Uterus (tissue), 4 donors: ENCODE data around the gene C1R. TPM values are rescaled to one million over a fixed set of nuclear protein-coding genes. Genes with fewer than 3 reads are reported as not detected.

ENCODE experiments used
- DNase-seq, 2 donors: peaks; one replicate each; pipeline ENCODE4 v3.0.0-alpha.2; 2019 to 2020
- H3K27ac ChIP-seq, 2 donors: fragments of 200-600 bp; sonication (generic); 1 replicate in 1 of 2; 2 replicates in 1 of 2; pipeline ENCODE4 v1.5.1; 2016 to 2018
- H3K27me3 ChIP-seq, 2 donors: fragments of 200-600 bp; sonication (generic); one replicate each; pipeline ENCODE4 v1.5.1; 2018 to 2019; ENCODE audit warnings: control low read depth in 1 of 2
- H3K36me3 ChIP-seq, 2 donors: fragments of 200-600 bp; sonication (generic); one replicate each; pipeline ENCODE4 v1.5.1; 2019; ENCODE audit warnings: control low read depth in 1 of 2
- H3K4me1 ChIP-seq, 2 donors: fragments of 200-600 bp; sonication (generic); one replicate each; pipeline ENCODE4 v1.5.1; 2018 to 2019; ENCODE audit warnings: control low read depth in 1 of 2
- H3K4me3 ChIP-seq, 2 donors: fragments of 200-600 bp; sonication (generic); 1 replicate in 1 of 2; 2 replicates in 1 of 2; pipeline ENCODE4 v1.5.1; 2018 to 2019; ENCODE audit warnings: mild to moderate bottlenecking in 1 of 2
- H3K9me3 ChIP-seq, 2 donors: fragments of 200-600 bp; sonication (generic); one replicate each; pipeline ENCODE4 v1.5.1; 2019; ENCODE audit warnings: control low read depth in 1 of 2
- CTCF ChIP-seq, 4 experiments: fragments of 200-600 bp in 2 of 4; fragments of 450-650 bp in 2 of 4; sonication (generic) in 2 of 4; IDR thresholded peaks; one replicate each; pipeline ENCODE4 v1.5.1; 2016 to 2019; ENCODE audit warnings: antibody characterized with exemption in 4 of 4, mild to moderate bottlenecking in 2 of 4, moderate library complexity in 1 of 4
- POLR2A ChIP-seq, 2 donors: fragments of 450-650 bp; IDR thresholded peaks; one replicate each; pipeline ENCODE4 v1.6.1; 2016; ENCODE audit warnings: antibody characterized with exemption in 2 of 2, mild to moderate bottlenecking in 1 of 2, moderate library complexity in 1 of 2
- intact Hi-C: fragments of 100-400 bp; cut with DNase I; formaldehyde crosslinking; loops from one replicate; pipeline ENCODE4 v1.15.1; 2023; ENCODE audit warnings: low total_unique reads
- total RNA-seq, 4 donors: library from RNA; depleted of rRNA in 3 of 4; stranded (reverse); fragments of >200 nt in 3 of 4; gene quantifications; one replicate each; pipeline versions ENCODE4 v1.1.0 to v1.2.4, GENCODE V29; 2014 to 2023
- donor health status: DM: yes; HTN: yes; CAD: no.

The C1R gene
- total RNA-seq, 4 donors from 2014 or later = 128 to 571 (median 411) TPM

DNA sequence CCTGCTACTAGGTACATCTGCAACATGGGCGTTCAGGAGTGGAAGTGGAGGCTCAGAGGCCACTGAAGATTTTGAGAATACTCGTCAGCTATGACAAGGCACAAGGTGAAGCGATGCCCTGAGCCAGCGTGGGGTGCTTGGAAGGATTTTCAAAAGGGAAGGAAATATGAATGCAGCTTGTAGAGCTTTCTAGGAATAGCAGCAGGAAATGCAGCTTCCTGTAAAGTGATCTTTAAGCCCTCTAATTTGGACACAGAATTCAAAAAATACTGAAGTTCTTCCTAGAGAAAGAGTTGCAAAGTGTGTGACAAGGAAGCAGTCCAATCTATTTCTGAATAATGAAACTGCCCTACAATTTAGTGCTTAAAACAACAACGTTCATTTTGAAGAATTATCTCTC lies 44.9 kb downstream of the C1R start:
- no peak for DNase-seq
- H3K36me3 ChIP-seq = no peaks in the 10 kb centered on the region
- no peak overlapping the region for H3K27ac ChIP-seq
- H3K4me1 ChIP-seq = no peaks in the 10 kb centered on the region
- no peaks in the 10 kb centered on the region for H3K27me3 ChIP-seq
- H3K4me3 ChIP-seq = no peak overlapping the region
- no peaks in the 10 kb centered on the region for H3K9me3 ChIP-seq
- TF ChIP-seq CTCF (IDR thresholded peaks at IDR 0.05) (no peak), POLR2A (IDR thresholded peaks at IDR 0.05) (no peak)
- intact Hi-C loops = no loop called here

GRCh38 chr12:7046383-7047105 lies 45.7 kb downstream of the C1R start:
- TF ChIP-seq CTCF (IDR thresholded peaks at IDR 0.05) (no peak), POLR2A (IDR thresholded peaks at IDR 0.05) (no peak)
- intact Hi-C loops = no loop called here
- no peak overlapping the region for H3K4me3 ChIP-seq
- no peaks in the 10 kb centered on the region for H3K36me3 ChIP-seq
- H3K4me1 ChIP-seq = no peaks in the 10 kb centered on the region
- no peaks in the 10 kb centered on the region for H3K27me3 ChIP-seq
- no peaks in the 10 kb centered on the region for H3K9me3 ChIP-seq
- H3K27ac ChIP-seq = no peak overlapping the region
- no peak for DNase-seq

DNA sequence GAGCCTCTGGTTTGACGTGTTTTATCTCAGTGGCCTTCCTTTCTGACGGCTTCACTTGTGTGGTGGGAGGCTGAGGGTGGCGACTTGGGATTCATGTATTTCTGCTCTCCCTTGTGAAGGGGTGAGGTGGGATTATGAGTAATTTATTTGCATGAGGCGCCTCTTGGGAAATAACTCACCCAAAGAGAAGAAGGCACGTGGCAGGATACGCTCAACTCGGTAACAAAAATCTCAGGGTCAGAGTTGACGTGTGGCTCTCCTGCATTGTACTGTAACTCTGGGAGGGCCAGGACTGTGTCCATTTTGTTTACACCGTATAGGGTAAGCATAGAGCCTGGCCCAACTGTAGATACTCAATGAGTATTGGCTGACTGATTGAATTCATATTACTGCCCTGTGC lies 46.3 kb downstream of the C1R start:
- DNase-seq = no peak
- Histone ChIP-seq H3K4me3 (no peak overlapping the region), H3K9me3 (no peaks in the 10 kb centered on the region), H3K27ac (no peak overlapping the region), H3K4me1 (no peaks in the 10 kb centered on the region), H3K36me3 (no peaks in the 10 kb centered on the region), H3K27me3 (no peaks in the 10 kb centered on the region)
- intact Hi-C loops = no loop called here
- no peak for TF ChIP-seq CTCF (IDR thresholded peaks at IDR 0.05)
- no peak for TF ChIP-seq POLR2A (IDR thresholded peaks at IDR 0.05)

DNA sequence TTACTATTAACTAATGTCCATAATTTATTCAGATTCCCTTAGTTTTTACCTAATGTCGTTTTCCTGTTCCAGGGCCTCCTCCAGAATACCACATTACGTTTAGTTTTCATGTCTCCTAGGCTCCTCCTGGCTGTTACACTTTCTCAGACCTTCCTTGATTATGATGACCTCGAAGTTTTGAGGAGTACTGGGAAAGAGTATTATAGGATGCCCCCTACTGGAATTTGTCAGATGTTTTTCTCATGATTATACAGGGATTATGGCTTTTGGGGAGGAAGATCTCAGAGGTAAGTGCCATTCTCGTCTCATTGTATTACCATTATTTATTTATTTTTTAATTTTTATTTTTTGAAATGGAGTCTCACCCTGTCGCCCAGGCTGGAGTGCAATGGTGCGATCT lies 49.4 kb downstream of the C1R start:
- no peaks in the 10 kb centered on the region for H3K9me3 ChIP-seq
- H3K27ac ChIP-seq = no peak overlapping the region
- intact Hi-C loops = no loop called here
- H3K27me3 ChIP-seq = no peaks in the 10 kb centered on the region
- no peak for DNase-seq
- no peak for TF ChIP-seq POLR2A (IDR thresholded peaks at IDR 0.05)
- peak in 3 of 4 experiments; percentile 21 to 37 (median 31) for TF ChIP-seq CTCF (IDR thresholded peaks at IDR 0.05)
- H3K36me3 ChIP-seq = no peaks in the 10 kb centered on the region
- H3K4me3 ChIP-seq = no peak overlapping the region
- H3K4me1 ChIP-seq = no peaks in the 10 kb centered on the region

- intact Hi-C loops = no loop called here
- TF ChIP-seq CTCF (IDR thresholded peaks at IDR 0.05) (no peak), POLR2A (IDR thresholded peaks at IDR 0.05) (no peak)
- DNase-seq = no peak
- no peak overlapping the region for H3K4me3 ChIP-seq
- H3K36me3 ChIP-seq = no peaks in the 10 kb centered on the region
- H3K27me3 ChIP-seq = no peaks in the 10 kb centered on the region
- no peaks in the 10 kb centered on the region for H3K9me3 ChIP-seq
- H3K4me1 ChIP-seq = no peaks in the 10 kb centered on the region
- no peak overlapping the region for H3K27ac ChIP-seq
These were observed 52.8 kb downstream of the C1R start for GRCh38 chr12:7039403-7039802.
